Choroid plexus epithelial cell (primary cell): ENCODE results near the gene RPTOR.

Experiments
- DNase-seq: peaks from one replicate; pipeline ENCODE4 v3.0.0-alpha.2; 2010; ENCODE audit warnings: low read depth
- H3K4me3 ChIP-seq: 2 replicates; pipeline ENCODE4 v1.5.1; 2011; ENCODE audit warnings: low read depth, mild to moderate bottlenecking, control low read depth, low read length, moderate library complexity
- CTCF ChIP-seq: conservative IDR thresholded peaks from 2 replicates; pipeline ENCODE4 v1.5.1; 2011; ENCODE audit warnings: low read depth, mild to moderate bottlenecking, control low read depth, inconsistent platforms, low read length, moderate library complexity

Gene RPTOR

GRCh38 chr17:80992077-80992947 lies 447.7 kb downstream of the RPTOR start:
- no peak for DNase-seq
- no peak for TF ChIP-seq CTCF
- H3K4me3 ChIP-seq: peak overlapping the region; percentile 71

- TF ChIP-seq CTCF: no peak
- no peak for DNase-seq
- peak overlapping the region; percentile 71 for H3K4me3 ChIP-seq
Observed at GRCh38 chr17:80992948-80993624, 448.4 kb downstream of the RPTOR start.

- TF ChIP-seq CTCF: no peak
- DNase-seq: no peak
- H3K4me3 ChIP-seq: no peak overlapping the region
Observed at GRCh38 chr17:80995131-80995530, 450.5 kb downstream of the RPTOR start.

- no peak for TF ChIP-seq CTCF
- no peak overlapping the region for H3K4me3 ChIP-seq
- DNase-seq: no peak
Observed at GRCh38 chr17:80996422-80997305, 452.0 kb downstream of the RPTOR start.

- DNase-seq: peak; percentile 23
- no peak for TF ChIP-seq CTCF
Observed at GRCh38 chr17:80997424-80998117, 452.9 kb downstream of the RPTOR start.

GRCh38 chr17:80998118-80998747 lies 453.6 kb downstream of the RPTOR start:
- DNase-seq: no peak
- H3K4me3 ChIP-seq: no peak overlapping the region
- TF ChIP-seq CTCF: no peak

More at GRCh38 chr17:80997424-80998117, 452.9 kb downstream of the RPTOR start:
- no peak overlapping the region for H3K4me3 ChIP-seq
